Right lobe of liver (tissue), 6 donors: ENCODE results near the gene PLCD1. TPM values are rescaled to one million over a fixed set of nuclear protein-coding genes. Genes with fewer than 3 reads are reported as not detected.
A peak's percentile ranks its signal among the peaks of the same experiment; 100 is the strongest.
"Not testable (repeated sequence)": the region's sequence is repeated elsewhere in the genome, so short reads cannot be mapped to it uniquely, and the experiment has no call there.

Experiments
- ATAC-seq, 4 donors: fragments of 200-7000 bp; cut with Tn5 transposase; one replicate each; pipeline ENCODE4 v1.9.1; 2020; ENCODE audit warnings: mild to moderate bottlenecking in 4 of 4, moderate library complexity in 4 of 4
- DNase-seq, 3 donors: peaks; one replicate each; pipeline ENCODE4 v3.0.0-alpha.2; 2020
- H3K27ac ChIP-seq, 3 donors: fragments of 200-600 bp; one replicate each; pipeline ENCODE4 v1.8.0; 2022
- H3K27me3 ChIP-seq, 2 donors: fragments of 200-600 bp; one replicate each; pipeline ENCODE4 v1.8.0; 2022
- H3K36me3 ChIP-seq, 4 donors: fragments of 200-600 bp; sonication (generic) in 1 of 4; one replicate each; pipeline versions ENCODE4 v1.5.1 to v1.8.0; 2017 to 2022; ENCODE audit warnings: control low read depth in 1 of 4
- H3K4me1 ChIP-seq, 4 donors: fragments of 200-600 bp; sonication (generic) in 1 of 4; one replicate each; pipeline versions ENCODE4 v1.5.1 to v1.8.0; 2017 to 2022; ENCODE audit warnings: control low read depth in 1 of 4
- H3K4me3 ChIP-seq, 3 donors: fragments of 200-600 bp; one replicate each; pipeline ENCODE4 v1.8.0; 2022
- H3K9me3 ChIP-seq, 4 donors: fragments of 200-600 bp; sonication (generic) in 1 of 4; one replicate each; pipeline versions ENCODE4 v1.5.1 to v1.8.0; 2017 to 2022; ENCODE audit warnings: control low read depth in 1 of 4
- CTCF ChIP-seq, 4 donors: fragments of 200-600 bp in 3 of 4; fragments of 450-650 bp in 1 of 4; IDR thresholded peaks; one replicate each; pipeline versions ENCODE4 v1.5.1 to v1.8.0; 2016 to 2022; ENCODE audit warnings: antibody characterized with exemption in 4 of 4, mild to moderate bottlenecking in 2 of 4
- POLR2A ChIP-seq: fragments of 450-650 bp; IDR thresholded peaks from one replicate; pipeline ENCODE4 v1.6.1; 2017; ENCODE audit warnings: antibody characterized with exemption, mild to moderate bottlenecking
- WGBS: methylation state at CpG from one replicate; pipeline ENCODE4 v1.1.6; 2018; ENCODE audit warnings: low coverage, low lambda C conversion rate; ENCODE audit not compliant: insufficient coverage; ENCODE audit errors: missing lambda C conversion rate; 5-methylcytosine and 5-hydroxymethylcytosine counted together
- intact Hi-C, 2 donors: fragments of 100-400 bp; cut with DNase I; formaldehyde crosslinking; loops; one replicate each; pipeline versions ENCODE4 v1.11.2 to v1.14.1; 2022
- long read RNA-seq: library from polyadenylated mRNA; unstranded; transcript quantifications from one replicate; pipeline ENCODE4 v2.0.0, GENCODE V29; 2019
- total RNA-seq, 6 experiments: library from RNA; depleted of rRNA in 2 of 6; stranded (reverse); fragments of >200 nt in 2 of 6; fragmentation: NEBNext Ultra II Directional in 3 of 6; extraction: Animal tissue kit (Norgen Biotek cat#: 25700) in 3 of 6; gene quantifications; one replicate each; pipeline versions ENCODE4 v1.1.0 to v1.2.4, GENCODE V29; 2016 to 2023
- donor health status: DM: no; HTN: yes; CAD: no.
- donor health status: DM: no; HTN: no; CAD: no.
- donor health status: DM: no; HTN: no; CAD: no.
- donor health status: DM: no; HTN: yes; CAD: no.
- donor health status: DM: no; HTN: yes; CAD: no.

PLCD1 gene
- total RNA-seq, result 10 to 100 TPM in 1 of 6 experiments, 1 to 10 TPM in 5; 6.5 to 10.2 (median 7.7) TPM
- long read RNA-seq, partial matches to known transcripts, result 0 of 1 reads
- long read RNA-seq, other reads (novel, unspliced or antisense), result 0 of 1 reads

GRCh38 chr3:38029400-38030125, at the start of gene PLCD1:
PLCD1 (minus strand) TSS chr3:38029642; CDS start chr3:38029539, 103 bp downstream.
- WGBS, result 0% methylated on average over 6 of the region's 75 CpGs

GRCh38 chr3:38077073-38077472, 47.6 kb upstream of the PLCD1 start:
- H3K27me3 ChIP-seq, intact Hi-C loops, DNase-seq, H3K36me3 ChIP-seq, H3K9me3 ChIP-seq, ATAC-seq, H3K4me3 ChIP-seq, H3K27ac ChIP-seq, H3K4me1 ChIP-seq: not testable (repeated sequence)
- 48% methylated on average over 2 of the region's 3 CpGs for WGBS

More at GRCh38 chr3:38029400-38030125, at the start of gene PLCD1:
- ATAC-seq (peak; percentile 18 to 25 (median 23)), DNase-seq (peak; percentile 73 to 77 (median 75))
- Histone ChIP-seq H3K9me3 (no peaks in the 10 kb centered on the region), H3K4me1 (peaks cover 0 to 15% (median 3%) of the 10 kb centered on the region in 4 donors), H3K4me3 (peak within 1 kb of the TSS; percentile 39 to 55 (median 39)), H3K27ac (peak within 1 kb of the TSS; percentile 29 to 60 (median 40)), H3K36me3 (no peaks in the 10 kb centered on the region), H3K27me3 (no peaks in the 10 kb centered on the region)
- TF ChIP-seq CTCF (IDR thresholded peaks at IDR 0.05), result no peak
- TF ChIP-seq POLR2A, result no peak
- intact Hi-C loops, result no loop called here

- 77% methylated on average over 1 of the region's 2 CpGs for WGBS
- no peaks in the 10 kb centered on the region for H3K27me3 ChIP-seq
These were observed 40.6 kb upstream of the PLCD1 start for GRCh38 chr3:38070013-38070412.

DNA sequence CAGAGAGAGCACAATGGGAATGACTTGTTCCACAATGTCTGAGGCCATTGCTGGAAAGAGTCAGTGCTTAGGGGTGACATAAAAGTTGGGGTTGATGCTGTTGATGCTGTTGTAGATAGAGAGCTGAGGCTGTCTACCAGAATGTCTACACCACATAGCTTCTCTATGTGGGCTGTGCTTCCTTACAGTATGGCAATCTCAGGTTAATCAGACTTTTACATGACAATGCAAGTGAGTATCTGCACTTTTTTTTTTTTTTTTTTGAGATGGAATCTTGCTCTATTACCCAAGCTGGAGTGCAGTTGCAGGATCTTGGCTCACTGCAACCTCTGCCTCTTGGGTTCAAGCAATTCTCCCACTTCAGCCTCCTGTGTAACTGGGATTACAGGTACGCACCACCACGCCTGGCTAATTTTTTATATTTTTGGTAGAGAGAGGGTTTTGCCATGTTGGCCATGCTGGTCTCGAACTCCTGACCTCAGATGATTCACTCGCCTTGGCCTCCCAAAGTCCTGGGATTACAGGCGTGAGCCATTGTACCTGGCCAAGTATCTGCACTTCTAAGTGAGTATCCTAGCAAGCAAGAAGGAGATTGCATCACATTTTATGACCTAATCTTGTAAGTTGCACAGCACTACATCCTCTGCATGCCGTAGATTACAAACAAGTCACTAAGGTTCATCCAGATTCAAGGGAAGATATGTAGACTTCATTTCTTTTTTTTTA, 38.2 kb upstream of the PLCD1 start:
- no peak for TF ChIP-seq CTCF (IDR thresholded peaks at IDR 0.05)
- no peak for TF ChIP-seq POLR2A
- Histone ChIP-seq H3K27ac (no peak overlapping the region), H3K4me1 (peaks cover 0 to 8% (median 0%) of the 10 kb centered on the region in 4 donors), H3K36me3 (no peaks in the 10 kb centered on the region), H3K9me3 (no peaks in the 10 kb centered on the region), H3K4me3 (no peak overlapping the region), H3K27me3 (no peaks in the 10 kb centered on the region)
- WGBS, result 85% methylated on average over 6 of the region's 6 CpGs
- DNase-seq (no peak), ATAC-seq (no peak)
- intact Hi-C loops, result no loop called here

More at GRCh38 chr3:38070013-38070412, 40.6 kb upstream of the PLCD1 start:
- H3K36me3 ChIP-seq, result no peaks in the 10 kb centered on the region
- H3K27ac ChIP-seq, result no peak overlapping the region
- ATAC-seq, result no peak
- no peak for DNase-seq
- no peaks in the 10 kb centered on the region for H3K9me3 ChIP-seq
- TF ChIP-seq CTCF (IDR thresholded peaks at IDR 0.05) (no peak), POLR2A (no peak)
- H3K4me1 ChIP-seq, result no peaks in the 10 kb centered on the region
- intact Hi-C loops, result no loop called here
- H3K4me3 ChIP-seq, result no peak overlapping the region

GRCh38 chr3:38064453-38064852, 35.0 kb upstream of the PLCD1 start:
- DNase-seq, result not testable (repeated sequence)

More at GRCh38 chr3:38064453-38064852, 35.0 kb upstream of the PLCD1 start:
- H3K36me3 ChIP-seq, H3K9me3 ChIP-seq, ATAC-seq, H3K27ac ChIP-seq, intact Hi-C loops, H3K4me3 ChIP-seq, H3K27me3 ChIP-seq: not testable (repeated sequence)
- H3K4me1 ChIP-seq, result peaks cover 0 to 14% (median 0%) of the 10 kb centered on the region in 4 donors
- 92% methylated on average over 4 of the region's 32 CpGs for WGBS
